Activated CD4-positive, alpha-beta T cell treated with anti-CD3 and anti-CD28 coated beads, Interleukin-2, Interleukin-4, amounts not matched to agents 100 ng/mL and 50 ng/mL, durations not matched to agents 16 hours and 8 hours (primary cell): Measurements from ENCODE around the gene ALDH1L1.

ENCODE experiments used
- DNase-seq: peaks from one replicate; pipeline ENCODE4 v3.0.0-alpha.2; 2020; ENCODE audit warnings: low spot score

The ALDH1L1 gene

GRCh38 chr3:126054870-126055269 is 125.5 kb downstream of the ALDH1L1 start:
- DNase-seq = no peak

- no peak for DNase-seq
Measured at GRCh38 chr3:126053949-126054569, 126.3 kb downstream of the ALDH1L1 start.
